NCI-H2171 (cell line): ENCODE data around the gene CDCA8.
"Not testable (repeated sequence)": the region's sequence is repeated elsewhere in the genome, so short reads cannot be mapped to it uniquely, and the experiment has no call there.

Source experiments
- DNase-seq: peaks from one replicate; lab custom pipeline; 2025; lab: John Stamatoyannopoulos, UW

The CDCA8 gene

DNA sequence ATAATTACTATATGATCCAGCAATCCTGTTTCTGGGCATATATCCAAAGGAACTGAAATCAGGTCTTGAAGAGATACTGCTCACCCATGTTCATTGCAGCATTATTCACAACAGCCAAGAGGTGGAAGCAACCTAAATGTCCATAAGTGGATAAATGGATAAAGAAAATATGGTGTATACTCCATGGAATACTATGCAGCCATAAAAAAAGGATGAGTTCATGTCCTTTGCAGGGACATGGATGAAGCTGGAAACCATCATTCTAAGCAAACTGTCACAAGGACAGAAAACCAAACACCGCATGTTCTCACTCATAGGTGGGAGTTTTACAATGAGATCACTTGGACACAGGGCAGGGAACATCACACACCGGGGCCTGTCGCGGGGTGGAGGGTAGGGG, 46.3 kb downstream of the CDCA8 start:
- DNase-seq = not testable (repeated sequence)

DNA sequence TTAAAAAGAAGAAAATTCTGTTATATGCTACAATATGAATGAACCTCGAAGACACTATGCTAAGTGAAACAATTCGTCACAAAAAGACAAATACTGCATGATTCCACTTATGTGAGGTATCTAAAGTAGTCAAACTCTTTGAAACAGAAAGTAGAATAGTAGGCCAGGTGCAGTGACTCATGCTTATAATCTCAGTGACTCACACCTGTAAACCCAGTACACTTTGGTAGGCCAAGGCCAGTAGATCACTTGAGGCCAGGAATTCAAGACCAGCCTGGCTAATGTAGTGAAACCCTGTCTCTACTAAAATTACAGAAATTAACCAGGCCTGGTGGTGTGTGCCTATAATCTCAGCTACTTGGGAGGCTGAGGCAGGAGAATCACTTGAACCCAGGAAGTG, 46.9 kb downstream of the CDCA8 start:
- no peak for DNase-seq

DNA sequence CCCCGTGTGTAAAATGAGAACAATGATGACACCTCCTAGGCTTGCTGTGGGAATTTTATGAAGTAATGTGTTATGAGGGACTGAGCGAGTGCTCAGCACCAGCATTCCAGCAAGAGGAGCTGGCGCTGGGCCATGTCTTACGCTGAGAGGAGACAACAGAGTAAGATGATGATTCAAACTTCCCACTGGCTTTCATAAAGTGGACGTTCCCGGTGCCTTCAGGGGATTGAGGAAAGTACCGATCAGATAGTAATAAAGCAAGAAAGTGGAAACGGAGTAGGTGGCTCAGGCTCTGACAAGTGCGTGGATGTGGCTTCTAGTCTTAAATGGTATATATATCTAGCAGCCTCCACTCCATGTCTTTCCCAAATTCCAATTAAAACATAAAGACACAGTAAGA, 48.8 kb downstream of the CDCA8 start:
- no peak for DNase-seq

DNA sequence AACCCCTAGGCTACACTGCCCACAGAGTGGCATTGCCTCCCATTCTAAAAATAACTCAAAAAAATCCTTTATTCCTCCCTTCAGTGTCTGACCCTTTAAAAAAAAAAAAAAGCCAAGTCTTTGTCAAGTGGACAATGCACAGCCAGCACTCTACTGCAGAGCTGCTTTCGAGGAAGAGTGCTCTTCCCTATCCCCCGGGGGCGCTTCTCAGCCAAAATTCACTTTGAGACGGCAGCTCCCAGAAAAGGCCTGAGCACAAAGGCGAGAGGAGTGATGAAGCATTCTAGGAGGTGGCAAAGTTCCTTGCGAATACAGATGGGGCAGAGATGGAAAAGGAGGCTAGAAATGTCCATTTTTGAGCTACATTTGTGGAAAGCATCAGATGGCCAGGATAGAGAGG, 49.3 kb downstream of the CDCA8 start:
- DNase-seq = no peak

DNA sequence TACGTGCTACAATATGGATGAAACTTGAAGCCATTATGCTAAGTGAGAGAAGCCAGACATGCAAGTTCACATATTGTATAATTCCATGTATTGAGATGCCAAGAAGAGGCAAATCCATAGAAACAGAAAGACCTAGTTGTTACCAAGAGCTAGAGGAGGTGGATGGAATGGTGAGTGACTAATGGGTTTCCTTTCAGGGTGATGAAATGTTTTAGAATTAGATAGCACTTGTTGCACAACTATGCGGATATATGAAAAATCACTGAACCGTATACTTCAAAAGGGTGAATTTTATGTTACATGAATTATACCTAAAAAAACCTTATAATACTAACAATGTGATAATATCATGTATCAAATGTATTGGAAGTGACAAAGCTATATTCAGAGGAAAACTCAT, 54.5 kb downstream of the CDCA8 start:
- DNase-seq = no peak

DNA sequence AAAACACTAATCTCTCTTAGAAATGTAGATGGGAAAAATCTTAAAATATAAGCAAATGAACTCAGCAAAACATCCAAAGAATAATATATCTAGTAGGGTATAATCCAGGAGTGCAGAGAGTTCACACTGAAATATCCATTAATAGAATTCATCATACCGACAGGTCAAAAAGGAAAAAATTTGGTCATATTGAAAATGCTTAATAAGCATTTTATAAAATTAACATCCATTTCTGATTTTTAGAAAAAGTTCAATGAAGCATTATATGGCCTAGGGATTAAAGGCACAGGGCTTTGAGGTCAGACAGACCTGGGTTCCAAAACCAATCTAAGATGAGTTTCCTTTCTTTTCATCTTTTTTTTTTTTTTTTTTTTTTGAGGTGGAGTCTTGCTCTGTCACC, 56.2 kb downstream of the CDCA8 start:
- DNase-seq = no peak

DNA sequence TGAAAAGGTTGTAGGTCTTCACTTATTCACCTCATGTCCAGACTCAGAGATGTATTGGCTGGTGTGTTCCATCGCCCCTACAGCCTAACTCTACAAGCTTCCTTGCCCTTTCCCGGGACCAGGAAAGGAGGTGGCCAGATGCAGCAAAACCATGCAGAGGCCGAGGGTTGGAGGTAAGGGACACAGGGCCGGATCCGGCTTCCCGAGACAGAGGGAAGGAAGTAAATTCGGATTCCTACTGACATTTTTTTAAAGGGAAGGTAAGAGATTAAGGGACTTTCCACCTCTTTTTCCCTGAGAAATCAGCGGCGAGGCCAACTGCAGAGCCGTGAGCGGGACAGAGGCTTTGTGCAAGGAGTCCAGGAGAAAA, 59.9 kb downstream of the CDCA8 start:
- no peak for DNase-seq

DNA sequence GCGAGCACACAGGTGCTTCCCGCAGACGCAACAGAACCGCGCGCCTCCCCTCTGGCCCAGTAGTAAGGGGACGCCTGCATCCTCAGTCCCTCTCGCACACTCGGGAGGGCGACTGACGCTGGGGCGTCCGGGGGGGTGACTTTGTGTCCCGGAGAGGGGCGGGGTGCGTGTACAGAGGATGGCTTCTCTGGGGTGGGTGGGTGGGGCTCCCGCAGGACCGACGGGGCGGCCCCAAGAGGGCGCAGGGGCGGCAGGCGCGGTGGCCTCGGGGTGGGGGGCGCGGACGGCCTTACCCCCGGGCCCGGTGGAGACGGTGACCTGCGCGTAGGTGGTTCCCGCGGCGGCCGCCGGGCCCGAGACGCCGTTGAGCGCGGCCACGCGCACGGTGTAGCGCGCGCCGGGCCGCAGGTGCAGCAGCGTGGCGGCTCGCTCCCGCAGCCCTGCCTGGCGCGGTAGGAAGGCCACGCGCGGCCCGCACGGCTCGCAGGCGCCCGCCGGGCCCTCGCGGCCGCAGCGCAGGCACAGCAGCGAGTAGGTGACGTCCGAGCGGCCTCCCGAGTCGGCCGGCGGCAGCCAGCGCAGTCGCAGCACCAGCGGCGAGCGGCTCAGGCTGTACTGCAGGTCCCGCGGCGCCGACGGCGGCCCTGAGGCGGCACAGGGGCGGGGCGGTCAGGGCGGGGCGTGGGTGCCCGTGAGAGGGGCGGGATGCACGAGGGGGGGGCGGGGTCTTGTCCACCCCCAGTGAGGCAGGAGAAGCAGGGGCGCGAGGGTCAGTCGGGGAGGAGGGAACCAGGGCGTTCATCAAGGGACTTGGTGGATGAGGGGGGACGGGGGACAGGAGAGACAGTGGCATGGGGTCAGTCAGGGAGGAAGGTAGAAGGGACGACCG, 60.5 kb downstream of the CDCA8 start:
- peak; percentile 58 for DNase-seq

DNA sequence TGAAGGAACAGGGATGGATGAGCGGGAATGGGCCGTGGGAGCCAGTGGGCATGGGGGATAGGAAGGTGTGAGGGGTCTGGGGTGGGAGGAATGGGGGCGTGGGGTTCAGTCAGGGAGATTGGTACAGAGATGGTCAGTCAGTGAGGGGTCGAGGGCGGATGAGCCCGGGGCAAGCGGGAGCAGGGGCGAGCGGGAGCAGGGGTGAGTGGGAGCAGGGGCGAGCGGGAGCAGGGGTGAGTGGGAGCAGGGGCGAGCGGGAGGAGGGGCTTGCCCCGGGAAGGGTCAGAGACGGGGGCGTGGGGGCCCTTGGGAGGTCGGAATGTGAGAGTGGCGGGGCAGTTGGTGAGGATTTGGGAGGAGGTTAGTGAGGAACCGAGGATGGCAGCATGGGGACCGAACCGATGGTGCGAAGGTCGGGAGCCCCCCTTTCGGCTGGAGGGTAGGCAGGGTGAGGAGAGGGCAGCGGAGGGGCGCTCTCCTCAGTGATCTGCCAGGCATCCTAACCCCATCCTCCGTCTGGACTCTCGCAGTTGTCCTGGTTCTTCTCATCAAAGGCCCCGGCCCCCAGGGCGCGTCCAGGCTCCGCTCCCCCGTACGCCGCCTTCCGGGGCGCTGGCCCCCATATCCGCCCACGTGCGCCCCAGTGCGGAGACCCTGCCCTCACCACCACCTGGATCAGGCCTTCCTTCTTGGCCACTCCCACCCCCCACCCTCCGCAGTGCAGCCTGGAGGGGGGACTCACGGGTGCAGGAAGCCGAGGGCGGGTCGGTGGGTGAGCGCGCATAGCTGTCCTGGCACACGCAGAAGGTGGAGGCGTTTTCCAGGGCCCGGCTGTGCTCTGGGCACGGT, 61.4 kb downstream of the CDCA8 start:
- DNase-seq = no peak

DNA sequence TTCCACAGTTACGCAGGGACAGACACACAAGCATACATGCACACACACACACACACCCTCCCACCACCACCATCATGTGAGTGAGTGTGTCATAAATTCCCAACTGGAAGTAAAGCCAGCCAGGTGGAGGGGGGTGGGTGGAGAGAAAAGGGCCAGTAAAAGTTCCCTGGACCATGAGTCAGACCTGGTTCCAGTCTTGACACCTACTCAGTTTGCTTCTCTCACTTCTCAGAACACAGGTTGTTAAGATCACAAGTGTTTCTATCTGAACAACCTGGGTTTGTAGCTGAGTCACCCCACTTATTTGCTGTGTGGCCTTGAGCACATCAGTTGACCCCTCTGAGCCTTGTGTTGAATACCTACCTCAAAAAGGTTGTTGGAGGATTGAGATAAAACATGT, 63.0 kb downstream of the CDCA8 start:
- DNase-seq = no peak

DNA sequence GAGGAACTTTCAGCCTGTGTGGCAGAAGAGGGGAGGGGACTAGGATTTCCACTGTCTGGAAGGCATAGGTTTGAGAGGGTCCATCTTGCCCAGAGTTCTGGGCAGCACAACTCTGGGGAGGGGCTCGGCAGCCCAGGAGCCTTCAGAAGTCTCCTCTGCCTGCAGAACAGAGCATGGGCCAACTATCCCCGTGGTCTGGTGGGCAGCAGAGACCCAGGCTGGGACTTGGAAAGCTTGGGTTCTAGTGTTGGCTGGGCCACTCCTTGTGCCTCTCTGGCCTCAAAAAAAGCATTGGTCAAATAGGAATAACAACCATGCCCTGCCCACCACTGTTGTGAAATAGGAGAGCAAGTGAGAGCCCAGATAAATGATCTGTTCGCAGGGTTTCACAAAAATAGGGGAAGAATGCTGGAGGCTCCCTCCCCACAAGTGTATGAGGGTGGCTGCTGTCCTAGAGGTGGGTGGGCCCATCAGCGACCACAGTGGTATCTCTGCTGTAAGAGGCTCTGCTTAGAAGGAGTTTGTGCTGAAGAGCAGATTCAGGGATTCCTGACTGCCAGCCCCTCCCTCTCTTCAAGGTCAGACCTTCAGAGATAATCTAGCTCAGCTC, 63.7 kb downstream of the CDCA8 start:
- no peak for DNase-seq
